Tibial nerve (tissue), 4 donors: ENCODE measurements around the gene CTXN3. TPM values are rescaled to one million over a fixed set of nuclear protein-coding genes. Genes with fewer than 3 reads are reported as not detected.
A peak's percentile ranks its signal among the peaks of the same experiment; 100 is the strongest.
"Not testable (repeated sequence)": the region's sequence is repeated elsewhere in the genome, so short reads cannot be mapped to it uniquely, and the experiment has no call there.

Experiments used
- DNase-seq, 2 donors: peaks; one replicate each; pipeline ENCODE4 v3.0.0-alpha.2; 2019; ENCODE audit warnings: low spot score in 2 of 2
- H3K27ac ChIP-seq, 4 donors: fragments of 200-600 bp; sonication (generic) in 3 of 4; one replicate each; pipeline ENCODE4 v1.5.1; 2017 to 2019; ENCODE audit warnings: mild to moderate bottlenecking in 1 of 4
- H3K27me3 ChIP-seq, 2 donors: fragments of 200-600 bp; sonication (generic) in 1 of 2; one replicate each; pipeline versions ENCODE4 v1.5.1 to v1.6.0; 2017 to 2019
- H3K36me3 ChIP-seq, 3 donors: fragments of 200-600 bp; sonication (generic); one replicate each; pipeline ENCODE4 v1.5.1; 2018 to 2019
- H3K4me1 ChIP-seq, 4 donors: fragments of 200-600 bp; sonication (generic) in 3 of 4; one replicate each; pipeline ENCODE4 v1.5.1; 2017 to 2019
- H3K4me3 ChIP-seq, 4 donors: fragments of 200-600 bp; sonication (generic) in 3 of 4; one replicate each; pipeline ENCODE4 v1.5.1; 2017 to 2019; ENCODE audit warnings: mild to moderate bottlenecking in 1 of 4, moderate library complexity in 1 of 4
- H3K9me3 ChIP-seq, 4 donors: fragments of 200-600 bp; sonication (generic) in 3 of 4; one replicate each; pipeline ENCODE4 v1.5.1; 2017 to 2019
- EP300 ChIP-seq, 2 donors: sonication (generic); formaldehyde crosslinking; IDR thresholded peaks; one replicate each; pipeline ENCODE4 v1.6.1; 2017; ENCODE audit warnings: antibody characterized with exemption in 2 of 2, mild to moderate bottlenecking in 1 of 2
- POLR2A ChIP-seq, 2 donors: fragments of 450-650 bp; IDR thresholded peaks; one replicate each; pipeline ENCODE4 v1.6.1; 2017; ENCODE audit warnings: antibody characterized with exemption in 2 of 2, mild to moderate bottlenecking in 2 of 2, moderate library complexity in 2 of 2
- WGBS, 2 donors: methylation state at CpG; one replicate each; pipeline ENCODE4 v1.1.5; 2018; 5-methylcytosine and 5-hydroxymethylcytosine counted together
- total RNA-seq, 4 donors: library from RNA; depleted of rRNA; stranded (reverse); fragments of >200 nt; gene quantifications; one replicate each; pipeline ENCODE4 v1.1.0, GENCODE V29; 2016
- TF ChIP-seq, protein P1 (sequence below), 5 experiments: fragments of 200-600 bp in 3 of 5; fragments of 450-650 bp in 2 of 5; sonication (generic) in 3 of 5; IDR thresholded peaks; one replicate each; pipeline ENCODE4 v1.5.1; 2016 to 2019; ENCODE audit warnings: antibody characterized with exemption in 5 of 5, mild to moderate bottlenecking in 3 of 5, moderate library complexity in 2 of 5

Gene CTXN3
- total RNA-seq, 4 donors from 2014 or later, result not detected

DNA sequence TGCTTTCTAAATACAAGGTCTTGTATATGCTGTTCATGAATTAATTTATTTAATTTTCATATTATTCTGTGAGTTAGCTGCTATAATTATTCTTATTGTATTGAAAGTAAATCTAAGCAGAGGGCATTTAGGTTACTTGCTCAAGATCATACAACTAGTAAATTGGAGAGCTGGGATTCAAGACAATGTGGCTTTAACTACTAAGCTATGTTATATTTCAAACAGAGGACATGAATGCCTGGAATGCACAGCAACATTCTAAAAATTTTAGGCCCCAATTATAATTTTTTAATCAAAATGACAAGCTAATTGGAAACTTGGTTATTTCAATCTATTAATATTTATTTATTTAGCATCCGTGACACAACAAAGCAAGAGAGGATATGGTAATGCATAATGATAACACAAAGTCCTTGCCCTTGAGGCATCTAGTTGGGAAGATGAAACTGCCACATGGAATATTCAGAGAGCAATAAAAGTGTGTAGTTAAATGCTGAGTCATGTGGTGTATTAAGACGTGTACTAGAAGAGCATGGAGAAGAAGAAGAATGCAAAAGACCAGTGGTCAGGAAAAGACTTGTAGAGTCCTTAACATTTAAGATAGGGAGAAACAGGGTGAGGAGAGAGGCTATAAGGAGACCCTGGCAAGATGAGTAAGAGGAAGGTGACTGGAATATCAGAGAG lies 24.4 kb downstream of the CTXN3 start:
- TF ChIP-seq, protein P1, sequence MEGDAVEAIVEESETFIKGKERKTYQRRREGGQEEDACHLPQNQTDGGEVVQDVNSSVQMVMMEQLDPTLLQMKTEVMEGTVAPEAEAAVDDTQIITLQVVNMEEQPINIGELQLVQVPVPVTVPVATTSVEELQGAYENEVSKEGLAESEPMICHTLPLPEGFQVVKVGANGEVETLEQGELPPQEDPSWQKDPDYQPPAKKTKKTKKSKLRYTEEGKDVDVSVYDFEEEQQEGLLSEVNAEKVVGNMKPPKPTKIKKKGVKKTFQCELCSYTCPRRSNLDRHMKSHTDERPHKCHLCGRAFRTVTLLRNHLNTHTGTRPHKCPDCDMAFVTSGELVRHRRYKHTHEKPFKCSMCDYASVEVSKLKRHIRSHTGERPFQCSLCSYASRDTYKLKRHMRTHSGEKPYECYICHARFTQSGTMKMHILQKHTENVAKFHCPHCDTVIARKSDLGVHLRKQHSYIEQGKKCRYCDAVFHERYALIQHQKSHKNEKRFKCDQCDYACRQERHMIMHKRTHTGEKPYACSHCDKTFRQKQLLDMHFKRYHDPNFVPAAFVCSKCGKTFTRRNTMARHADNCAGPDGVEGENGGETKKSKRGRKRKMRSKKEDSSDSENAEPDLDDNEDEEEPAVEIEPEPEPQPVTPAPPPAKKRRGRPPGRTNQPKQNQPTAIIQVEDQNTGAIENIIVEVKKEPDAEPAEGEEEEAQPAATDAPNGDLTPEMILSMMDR (IDR thresholded peaks at IDR 0.05), result no peak
- TF ChIP-seq EP300 (IDR thresholded peaks at IDR 0.05) (no peak), POLR2A (IDR thresholded peaks at IDR 0.05) (no peak)
- no peaks in the 10 kb centered on the region for H3K9me3 ChIP-seq
- no peaks in the 10 kb centered on the region for H3K36me3 ChIP-seq
- H3K4me3 ChIP-seq, result no peak overlapping the region
- H3K27me3 ChIP-seq, result no peaks in the 10 kb centered on the region
- DNase-seq, result no peak
- H3K27ac ChIP-seq, result no peak overlapping the region
- WGBS, 2 donors, result 52 to 62% methylated on average over 2 of the region's 2 CpGs
- H3K4me1 ChIP-seq, result no peaks in the 10 kb centered on the region

DNA sequence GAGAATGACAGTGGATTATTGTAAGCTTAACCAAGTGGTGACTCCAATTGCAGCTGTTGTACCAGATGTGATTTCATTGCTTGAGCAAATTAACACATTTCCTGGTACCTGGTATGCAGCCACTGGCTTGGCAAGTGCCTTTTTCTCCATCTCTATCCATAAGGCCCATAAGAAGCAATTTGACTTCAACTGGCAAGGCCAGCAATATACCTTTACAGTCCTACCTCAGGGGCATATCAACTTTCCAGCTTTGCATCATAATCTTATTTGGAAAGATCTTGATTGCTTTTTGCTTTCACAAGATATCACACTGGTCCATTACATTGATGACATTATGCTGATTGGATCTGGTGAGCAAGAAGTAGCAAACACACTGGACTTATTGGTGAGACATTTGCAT lies 28.1 kb downstream of the CTXN3 start:
- not testable (repeated sequence) for H3K4me3 ChIP-seq, H3K36me3 ChIP-seq, H3K4me1 ChIP-seq, H3K9me3 ChIP-seq, DNase-seq, H3K27ac ChIP-seq, H3K27me3 ChIP-seq

DNA sequence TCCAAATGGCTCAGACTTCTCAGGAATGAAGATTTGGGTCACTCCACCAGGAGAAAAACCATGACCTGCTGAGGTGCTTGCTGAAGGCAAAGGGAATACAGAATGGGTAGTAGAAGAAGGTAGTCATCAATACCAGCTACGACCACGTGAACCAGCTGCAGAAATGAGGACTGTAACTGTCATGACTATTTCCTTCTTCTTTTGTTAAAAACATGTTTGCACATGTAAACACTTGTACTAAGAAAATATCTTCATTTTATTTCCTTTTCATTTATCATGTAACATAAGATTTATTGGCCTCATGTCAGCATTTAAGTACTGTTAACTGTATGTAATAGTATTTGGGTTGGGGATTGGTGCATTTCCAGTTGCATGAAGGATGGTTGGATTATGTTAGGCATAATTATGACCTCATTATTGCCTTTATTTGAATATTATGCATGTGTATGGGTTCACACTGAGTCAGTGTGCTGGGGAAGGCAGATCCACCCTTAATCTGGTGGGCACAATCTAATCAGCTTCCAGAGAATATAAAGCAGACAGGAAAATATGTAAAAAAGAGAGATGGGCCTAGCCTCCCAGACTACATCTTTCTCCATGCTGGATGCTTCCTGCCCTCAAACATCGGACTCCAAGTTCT lies 30.9 kb downstream of the CTXN3 start:
- H3K27me3 ChIP-seq, H3K36me3 ChIP-seq, H3K9me3 ChIP-seq, H3K4me3 ChIP-seq, H3K4me1 ChIP-seq, DNase-seq, H3K27ac ChIP-seq: not testable (repeated sequence)
- WGBS, 2 donors, result 94 to 96% methylated on average over 3 of the region's 3 CpGs

DNA sequence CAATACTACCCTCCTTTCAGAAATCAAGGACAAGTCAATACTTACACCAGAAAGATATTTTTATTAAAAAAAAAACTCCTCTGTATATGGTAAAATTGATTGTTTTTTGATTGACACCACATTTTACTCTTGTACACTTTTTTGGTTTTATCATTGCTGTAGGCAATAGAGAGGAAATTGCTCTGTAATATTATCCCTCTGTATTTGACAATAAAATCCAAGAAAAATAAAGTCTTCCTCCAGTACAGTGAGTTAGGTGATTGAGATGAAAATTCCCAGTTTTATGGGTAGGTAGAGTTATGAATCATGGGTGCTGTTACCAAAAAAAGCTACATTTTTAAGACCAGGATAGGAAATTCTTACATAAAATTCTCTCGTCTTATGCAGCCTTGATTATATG lies 31.7 kb downstream of the CTXN3 start:
- H3K4me3 ChIP-seq, result no peak overlapping the region
- no peaks in the 10 kb centered on the region for H3K36me3 ChIP-seq
- DNase-seq, result no peak
- 77 to 86% methylated on average over 1 of the region's 1 CpG for WGBS, 2 donors
- H3K9me3 ChIP-seq, result no peaks in the 10 kb centered on the region
- TF ChIP-seq EP300 (IDR thresholded peaks at IDR 0.05) (no peak), POLR2A (IDR thresholded peaks at IDR 0.05) (no peak)
- TF ChIP-seq, protein P1 (IDR thresholded peaks at IDR 0.05), result no peak
- H3K27ac ChIP-seq, result no peak overlapping the region
- peaks cover 0 to 6% (median 0%) of the 10 kb centered on the region in 4 donors for H3K4me1 ChIP-seq
- H3K27me3 ChIP-seq, result no peaks in the 10 kb centered on the region

DNA sequence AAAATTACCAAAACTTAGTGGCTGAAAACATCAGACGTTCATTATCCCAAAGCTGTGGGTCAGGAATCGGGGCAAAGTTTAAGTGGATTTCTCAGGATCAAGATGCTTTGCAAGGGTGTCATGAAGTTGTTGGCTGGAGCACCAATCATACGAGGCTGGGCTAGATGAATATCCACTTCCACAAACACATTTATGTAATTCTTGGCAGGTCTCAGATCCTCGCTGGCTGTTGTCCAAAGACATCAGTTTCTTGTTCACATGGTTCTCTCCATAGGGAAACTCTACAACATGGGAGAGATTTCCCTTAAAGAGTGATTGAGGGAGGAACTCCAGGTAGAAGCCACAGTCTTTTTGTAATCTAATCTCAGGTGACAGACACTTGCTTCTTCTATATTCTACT lies 34.1 kb downstream of the CTXN3 start:
- Histone ChIP-seq H3K9me3 (no peaks in the 10 kb centered on the region), H3K4me1 (peaks cover 0 to 18% (median 3%) of the 10 kb centered on the region in 4 donors), H3K27me3 (no peaks in the 10 kb centered on the region), H3K4me3 (no peak overlapping the region), H3K27ac (no peak overlapping the region), H3K36me3 (no peaks in the 10 kb centered on the region)
- TF ChIP-seq EP300 (IDR thresholded peaks at IDR 0.05) (no peak), POLR2A (IDR thresholded peaks at IDR 0.05) (no peak)
- TF ChIP-seq, protein P1 (IDR thresholded peaks at IDR 0.05), result no peak
- 30 to 44% methylated on average over 4 of the region's 4 CpGs for WGBS, 2 donors
- DNase-seq, result no peak

DNA sequence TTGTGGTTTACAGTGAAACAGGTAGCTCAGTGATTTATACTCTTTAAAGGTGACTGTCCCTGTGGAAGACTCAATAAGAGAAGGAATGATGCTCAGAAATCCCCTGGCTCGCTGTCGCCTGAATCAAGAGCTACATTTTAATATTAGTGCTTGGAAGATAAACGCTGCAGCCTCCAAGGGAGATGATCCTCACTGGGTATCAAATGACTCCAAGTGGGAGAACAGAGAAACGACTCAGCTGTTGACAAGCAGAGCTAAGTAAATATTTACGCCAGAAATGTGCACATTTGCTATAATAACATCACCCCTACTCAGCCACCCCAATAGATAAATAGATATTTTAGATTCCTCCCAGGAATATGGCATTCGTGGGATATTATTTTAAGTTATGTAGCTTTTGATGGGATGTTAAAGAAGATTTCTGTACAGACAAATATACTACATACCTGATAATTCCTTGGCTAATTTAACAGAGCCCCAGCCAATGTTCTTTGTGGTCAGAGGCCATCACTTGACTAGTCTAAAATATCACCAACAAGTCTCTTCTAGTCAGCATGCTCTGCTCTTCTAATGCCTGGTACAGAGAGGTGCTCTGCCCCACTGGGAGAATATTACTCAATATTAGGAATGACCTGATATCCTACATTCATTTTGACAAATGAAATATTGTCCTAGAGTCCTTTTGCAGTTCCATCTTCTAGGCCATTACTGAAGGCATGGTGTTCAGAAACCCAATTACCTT lies 36.0 kb downstream of the CTXN3 start:
- H3K27ac ChIP-seq, result peak overlapping the region in 2 of 4 donors; percentile 41 to 53
- H3K4me3 ChIP-seq, result no peak overlapping the region
- 64 to 78% methylated on average over 6 of the region's 6 CpGs for WGBS, 2 donors
- TF ChIP-seq, protein P1 (IDR thresholded peaks at IDR 0.05), result no peak
- TF ChIP-seq POLR2A (IDR thresholded peaks at IDR 0.05) (no peak), EP300 (IDR thresholded peaks at IDR 0.05) (no peak)
- no peak for DNase-seq
- no peaks in the 10 kb centered on the region for H3K36me3 ChIP-seq
- no peaks in the 10 kb centered on the region for H3K9me3 ChIP-seq
- peaks cover 0 to 18% (median 3%) of the 10 kb centered on the region in 4 donors for H3K4me1 ChIP-seq
- H3K27me3 ChIP-seq, result no peaks in the 10 kb centered on the region
